Measurements from ENCODE around the gene LHX5. TPM values are rescaled to one million over a fixed set of nuclear protein-coding genes. Genes with fewer than 3 reads are reported as not detected.
A peak's percentile ranks its signal among the peaks of the same experiment; 100 is the strongest.

LHX5 gene
- total RNA-seq, 2 donors from 2014 or later = 0.18 TPM; not detected in 1

DNA sequence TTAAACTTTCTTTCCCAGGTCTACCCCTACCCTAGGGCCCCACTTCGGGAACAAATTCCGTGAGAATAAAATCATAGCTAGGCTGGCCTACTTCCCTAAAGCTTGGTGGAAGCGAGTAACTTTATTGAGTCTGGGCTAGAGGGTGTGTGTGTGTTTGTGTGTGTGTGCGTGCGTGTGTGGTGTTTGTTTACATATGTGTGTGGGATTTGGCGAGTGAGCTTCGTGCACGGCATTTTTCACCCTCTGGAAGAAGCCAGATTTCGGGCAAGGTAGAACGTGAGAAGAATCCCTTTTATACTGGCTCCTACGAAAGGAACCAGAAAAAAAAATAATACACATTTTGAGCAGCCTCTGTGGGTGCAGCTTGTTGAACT is 7.5 kb upstream of the LHX5 start:
- peaks cover 96% of the 10 kb centered on the region for H3K27me3 Mint-ChIP-seq (ENCODE audit: insufficient read depth)
- no peak overlapping the region for H3K4me3 ChIP-seq (ENCODE audit: low read length)
- TF ChIP-seq, protein P1, sequence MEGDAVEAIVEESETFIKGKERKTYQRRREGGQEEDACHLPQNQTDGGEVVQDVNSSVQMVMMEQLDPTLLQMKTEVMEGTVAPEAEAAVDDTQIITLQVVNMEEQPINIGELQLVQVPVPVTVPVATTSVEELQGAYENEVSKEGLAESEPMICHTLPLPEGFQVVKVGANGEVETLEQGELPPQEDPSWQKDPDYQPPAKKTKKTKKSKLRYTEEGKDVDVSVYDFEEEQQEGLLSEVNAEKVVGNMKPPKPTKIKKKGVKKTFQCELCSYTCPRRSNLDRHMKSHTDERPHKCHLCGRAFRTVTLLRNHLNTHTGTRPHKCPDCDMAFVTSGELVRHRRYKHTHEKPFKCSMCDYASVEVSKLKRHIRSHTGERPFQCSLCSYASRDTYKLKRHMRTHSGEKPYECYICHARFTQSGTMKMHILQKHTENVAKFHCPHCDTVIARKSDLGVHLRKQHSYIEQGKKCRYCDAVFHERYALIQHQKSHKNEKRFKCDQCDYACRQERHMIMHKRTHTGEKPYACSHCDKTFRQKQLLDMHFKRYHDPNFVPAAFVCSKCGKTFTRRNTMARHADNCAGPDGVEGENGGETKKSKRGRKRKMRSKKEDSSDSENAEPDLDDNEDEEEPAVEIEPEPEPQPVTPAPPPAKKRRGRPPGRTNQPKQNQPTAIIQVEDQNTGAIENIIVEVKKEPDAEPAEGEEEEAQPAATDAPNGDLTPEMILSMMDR (conservative IDR thresholded peaks at IDR 0.05) = no peak
- H3K4me3 Mint-ChIP-seq = no peak overlapping the region
- no peaks in the 10 kb centered on the region for H3K9me3 Mint-ChIP-seq
- WGBS, 2 experiments (ENCODE audit: insufficient coverage in 1 of 2, insufficient read length in 1 of 2) = 0 to 6% methylated on average over 3 to 11 of the region's 11 CpGs
- peaks cover 11% of the 10 kb centered on the region for H3K4me1 ChIP-seq (ENCODE audit: control insufficient read depth, insufficient read depth, low read length)
- H3K36me3 Mint-ChIP-seq (ENCODE audit: low read depth) = no peaks in the 10 kb centered on the region
- H3K27me3 ChIP-seq (ENCODE audit: control insufficient read depth, insufficient read depth, low read length, poor library complexity, severe bottlenecking) = peaks cover 96% of the 10 kb centered on the region
- H3K9ac ChIP-seq (ENCODE audit: extremely low read depth, low read length, poor library complexity, severe bottlenecking) = no peak overlapping the region
- peaks cover 26% of the 10 kb centered on the region for H3K4me1 Mint-ChIP-seq
- no peaks in the 10 kb centered on the region for H3K9me3 ChIP-seq (ENCODE audit: control insufficient read depth, low read length)
- no peak overlapping the region for H3K27ac ChIP-seq (ENCODE audit: low read depth, low read length)
- no peaks in the 10 kb centered on the region for H3K36me3 ChIP-seq (ENCODE audit: control insufficient read depth, insufficient read depth, low read length)
- DNase-seq = peak; percentile 55
- no peak overlapping the region for H3K27ac Mint-ChIP-seq

DNA sequence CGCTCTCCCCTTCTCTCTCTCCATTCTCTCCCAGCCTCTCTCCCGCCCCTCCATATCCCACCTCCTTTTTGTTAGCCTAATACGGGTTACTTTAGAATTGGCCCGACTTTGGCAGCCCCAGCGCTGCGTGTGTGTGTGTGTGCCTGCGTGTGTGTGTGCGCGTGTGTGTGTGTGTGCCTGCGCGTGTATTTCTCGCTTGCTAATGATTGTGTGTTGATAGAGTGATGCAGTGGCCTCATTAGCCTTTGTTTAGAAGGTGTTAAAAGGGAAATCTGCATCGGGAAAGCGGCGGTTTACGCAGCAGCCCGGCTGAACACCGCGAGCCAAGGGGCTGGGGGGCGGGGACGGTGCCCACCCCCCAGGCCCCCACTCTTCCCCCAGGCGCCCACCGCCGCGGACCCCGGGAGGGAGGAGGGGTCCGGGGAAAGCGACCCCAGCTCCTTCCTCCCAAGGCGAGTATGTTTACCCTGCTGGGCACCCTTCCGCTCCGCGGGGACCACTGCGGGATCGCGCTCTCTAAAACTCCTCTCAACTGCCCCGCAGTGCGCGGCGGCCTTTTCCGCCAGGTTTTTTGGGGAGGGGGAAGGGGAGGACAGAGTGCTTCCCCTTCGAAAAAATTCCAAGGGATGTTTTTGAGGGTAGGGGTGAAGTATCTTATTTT is 6.8 kb upstream of the LHX5 start:
- Histone ChIP-seq H3K27ac (ENCODE audit: low read depth, low read length) (no peak overlapping the region), H3K4me3 (ENCODE audit: low read length) (no peak overlapping the region), H3K9ac (ENCODE audit: extremely low read depth, low read length, poor library complexity, severe bottlenecking) (no peak overlapping the region), H3K27me3 (ENCODE audit: control insufficient read depth, insufficient read depth, low read length, poor library complexity, severe bottlenecking) (peaks cover 96% of the 10 kb centered on the region), H3K4me1 (ENCODE audit: control insufficient read depth, insufficient read depth, low read length) (peaks cover 11% of the 10 kb centered on the region), H3K9me3 (ENCODE audit: control insufficient read depth, low read length) (no peaks in the 10 kb centered on the region), H3K36me3 (ENCODE audit: control insufficient read depth, insufficient read depth, low read length) (no peaks in the 10 kb centered on the region)
- H3K27ac Mint-ChIP-seq = no peak overlapping the region
- H3K9me3 Mint-ChIP-seq = no peaks in the 10 kb centered on the region
- DNase-seq = peak; percentile 85
- H3K36me3 Mint-ChIP-seq (ENCODE audit: low read depth) = no peaks in the 10 kb centered on the region
- TF ChIP-seq, protein P1 (conservative IDR thresholded peaks at IDR 0.05) = no peak
- WGBS, 2 experiments (ENCODE audit: insufficient coverage in 1 of 2, insufficient read length in 1 of 2) = 0 to 1% methylated on average over 11 to 30 of the region's 41 CpGs
- H3K4me3 Mint-ChIP-seq = no peak overlapping the region
- H3K27me3 Mint-ChIP-seq (ENCODE audit: insufficient read depth) = peaks cover 96% of the 10 kb centered on the region
- H3K4me1 Mint-ChIP-seq = peaks cover 26% of the 10 kb centered on the region

- H3K4me3 Mint-ChIP-seq = no peak overlapping the region
- Histone ChIP-seq H3K36me3 (ENCODE audit: control insufficient read depth, insufficient read depth, low read length) (no peaks in the 10 kb centered on the region), H3K27me3 (ENCODE audit: control insufficient read depth, insufficient read depth, low read length, poor library complexity, severe bottlenecking) (peaks cover 96% of the 10 kb centered on the region), H3K4me3 (ENCODE audit: low read length) (no peak overlapping the region), H3K27ac (ENCODE audit: low read depth, low read length) (no peak overlapping the region), H3K9me3 (ENCODE audit: control insufficient read depth, low read length) (no peaks in the 10 kb centered on the region), H3K9ac (ENCODE audit: extremely low read depth, low read length, poor library complexity, severe bottlenecking) (no peak overlapping the region), H3K4me1 (ENCODE audit: control insufficient read depth, insufficient read depth, low read length) (peaks cover 11% of the 10 kb centered on the region)
- H3K4me1 Mint-ChIP-seq = peaks cover 31% of the 10 kb centered on the region
- no peaks in the 10 kb centered on the region for H3K36me3 Mint-ChIP-seq (ENCODE audit: low read depth)
- no peak overlapping the region for H3K27ac Mint-ChIP-seq
- peaks cover 96% of the 10 kb centered on the region for H3K27me3 Mint-ChIP-seq (ENCODE audit: insufficient read depth)
- WGBS, 2 experiments (ENCODE audit: insufficient coverage in 1 of 2, insufficient read length in 1 of 2) = 18 to 33% methylated on average over 1 to 3 of the region's 3 CpGs
- no peak for DNase-seq
- TF ChIP-seq, protein P1 (conservative IDR thresholded peaks at IDR 0.05) = no peak
- no peaks in the 10 kb centered on the region for H3K9me3 Mint-ChIP-seq
Measured at GRCh38 chr12:113477842-113478215, 6.2 kb upstream of the LHX5 start.

Measured in endodermal cell (in vitro differentiated cells).